Activated CD8-positive, alpha-beta memory T cell treated with anti-CD3 and anti-CD28 coated beads for 48 hours (primary cell): ENCODE results near the gene FAM170B.

Experiments
- DNase-seq, 3 experiments: peaks; one replicate each; pipeline ENCODE4 v3.0.0-alpha.2; 2020; ENCODE audit warnings: low read depth in 2 of 3, low spot score in 2 of 3

Gene FAM170B

GRCh38 chr10:49152663-49153062 is 18.8 kb upstream of the FAM170B start:
- no peak for DNase-seq

- no peak for DNase-seq
Observed at GRCh38 chr10:49152037-49152436, 18.2 kb upstream of the FAM170B start.

DNA sequence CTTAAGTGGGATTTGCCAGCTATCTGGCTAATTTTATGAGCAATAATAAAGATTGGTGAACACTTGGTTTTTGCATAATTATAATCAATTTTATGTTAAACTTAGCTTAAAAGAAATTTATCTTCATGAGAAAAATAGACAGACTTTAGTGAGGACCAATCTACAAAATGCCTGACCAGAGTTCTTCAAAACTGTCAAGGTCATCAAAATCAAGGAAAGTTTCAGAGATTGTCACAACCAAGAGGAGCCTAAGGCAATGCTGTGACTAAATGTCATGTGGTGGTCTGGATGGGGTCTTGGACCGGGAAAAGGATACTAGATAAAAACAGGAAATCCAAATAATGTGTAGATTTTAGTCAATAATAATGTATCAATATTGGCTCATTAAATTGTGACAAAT is 17.7 kb upstream of the FAM170B start:
- DNase-seq: no peak

GRCh38 chr10:49151025-49151445 is 17.2 kb upstream of the FAM170B start:
- no peak for DNase-seq

- DNase-seq: no peak
Observed at GRCh38 chr10:49150426-49150825, 16.6 kb upstream of the FAM170B start.

DNA sequence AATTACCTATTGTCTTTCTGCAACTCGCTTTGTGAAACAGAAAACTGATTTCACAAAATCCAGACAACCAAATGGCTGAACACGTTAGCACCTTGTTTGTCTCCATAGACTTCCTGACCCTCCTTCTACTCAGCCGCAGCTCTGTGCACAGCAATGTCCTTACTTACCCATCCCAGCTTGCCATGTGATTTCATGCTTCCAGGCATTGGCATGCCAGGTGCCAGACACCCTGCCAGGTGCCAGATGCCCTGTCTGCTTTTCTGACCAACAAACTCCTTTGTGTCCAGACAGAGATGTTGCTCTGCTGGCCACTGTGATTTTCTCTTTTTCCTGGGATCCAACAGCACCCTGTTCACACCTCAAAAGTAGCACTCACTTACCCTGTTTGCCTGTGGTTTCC is 16.1 kb upstream of the FAM170B start:
- no peak for DNase-seq

DNA sequence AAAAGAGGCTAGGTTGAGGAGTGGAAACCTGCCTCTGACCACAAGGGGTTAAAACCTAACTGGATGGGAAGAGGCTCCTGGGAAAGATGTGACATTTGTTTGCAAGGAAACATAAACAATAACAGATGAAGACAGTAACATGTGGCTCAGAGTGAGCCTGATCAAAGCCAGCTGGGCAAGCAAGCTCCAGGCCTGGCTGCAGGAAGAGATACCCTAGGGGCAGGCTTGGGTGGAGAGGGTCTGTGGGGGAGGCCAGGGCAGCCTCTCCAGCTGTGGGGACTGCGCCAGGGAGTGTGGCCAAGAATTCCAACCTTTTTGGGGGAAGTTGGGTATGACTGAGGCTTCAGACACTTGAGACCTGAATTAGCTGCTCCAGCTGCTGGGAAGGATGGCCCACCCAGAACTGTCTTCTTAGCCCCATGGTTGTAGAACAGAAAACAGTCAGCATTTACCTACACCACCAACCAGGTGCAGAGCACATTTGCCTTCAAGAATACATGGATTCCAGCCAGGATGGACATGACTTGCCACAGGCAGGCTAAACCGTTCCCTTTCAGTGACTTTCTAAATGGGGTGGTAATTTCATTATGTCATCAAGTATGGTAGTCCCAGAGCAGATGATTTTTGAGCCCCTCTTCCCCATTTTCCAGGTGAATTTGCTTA is 10.4 kb upstream of the FAM170B start:
- DNase-seq: no peak

DNA sequence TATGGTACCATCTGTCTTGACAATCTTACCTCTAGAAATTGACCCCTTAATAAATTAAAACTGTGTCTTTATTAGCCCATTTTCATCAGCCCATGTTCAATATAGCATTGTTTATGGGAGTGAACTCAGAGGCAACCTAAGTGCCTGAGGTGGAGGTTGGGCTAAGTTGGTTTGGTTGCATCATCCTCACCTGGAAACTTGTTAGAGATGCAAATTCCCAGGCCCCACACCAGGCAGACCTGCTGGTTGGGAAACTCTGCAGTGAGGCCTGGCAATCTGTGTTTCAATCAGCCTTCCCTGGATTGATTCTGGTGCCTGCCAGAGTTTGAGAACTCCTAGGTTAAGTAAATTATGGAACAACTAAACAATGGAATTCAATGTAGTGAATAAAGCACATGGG is 9.4 kb upstream of the FAM170B start:
- DNase-seq: no peak

DNA sequence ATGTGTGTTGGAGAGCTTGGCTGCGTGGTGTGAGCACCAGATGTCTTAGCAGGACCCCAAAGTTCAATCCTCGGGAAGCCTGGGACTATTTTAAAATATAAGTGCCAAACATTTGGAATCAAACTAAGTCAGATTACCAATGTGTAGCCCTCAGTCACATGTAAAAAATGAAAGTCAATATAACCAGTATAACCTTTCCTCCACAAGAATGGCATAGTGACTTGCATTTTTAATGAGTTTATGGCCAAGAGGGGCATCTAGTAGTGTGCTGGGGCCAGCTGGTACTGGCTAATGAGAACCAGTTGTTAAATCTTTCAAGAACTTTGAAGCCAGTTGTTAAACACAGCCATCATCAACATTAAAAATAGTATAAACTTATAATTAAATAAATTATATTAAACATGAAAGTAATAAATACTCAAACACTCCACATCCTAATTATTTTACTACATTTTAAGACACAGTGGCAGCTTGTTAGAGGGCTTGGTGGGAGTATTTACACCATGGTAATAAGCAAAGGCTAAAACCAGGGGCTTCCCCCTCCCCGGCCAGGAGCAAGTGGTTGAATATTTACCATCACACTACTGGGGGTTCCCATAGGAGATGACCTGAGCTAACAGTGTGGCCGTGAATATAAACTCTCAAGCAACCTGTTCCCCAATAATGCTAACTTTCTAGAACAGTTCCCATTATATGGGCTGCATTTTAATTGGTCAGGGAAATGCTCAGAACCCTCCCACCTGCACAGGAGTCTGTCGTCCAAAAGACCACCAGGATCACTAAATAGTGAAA is 7.9 kb upstream of the FAM170B start:
- no peak for DNase-seq

DNA sequence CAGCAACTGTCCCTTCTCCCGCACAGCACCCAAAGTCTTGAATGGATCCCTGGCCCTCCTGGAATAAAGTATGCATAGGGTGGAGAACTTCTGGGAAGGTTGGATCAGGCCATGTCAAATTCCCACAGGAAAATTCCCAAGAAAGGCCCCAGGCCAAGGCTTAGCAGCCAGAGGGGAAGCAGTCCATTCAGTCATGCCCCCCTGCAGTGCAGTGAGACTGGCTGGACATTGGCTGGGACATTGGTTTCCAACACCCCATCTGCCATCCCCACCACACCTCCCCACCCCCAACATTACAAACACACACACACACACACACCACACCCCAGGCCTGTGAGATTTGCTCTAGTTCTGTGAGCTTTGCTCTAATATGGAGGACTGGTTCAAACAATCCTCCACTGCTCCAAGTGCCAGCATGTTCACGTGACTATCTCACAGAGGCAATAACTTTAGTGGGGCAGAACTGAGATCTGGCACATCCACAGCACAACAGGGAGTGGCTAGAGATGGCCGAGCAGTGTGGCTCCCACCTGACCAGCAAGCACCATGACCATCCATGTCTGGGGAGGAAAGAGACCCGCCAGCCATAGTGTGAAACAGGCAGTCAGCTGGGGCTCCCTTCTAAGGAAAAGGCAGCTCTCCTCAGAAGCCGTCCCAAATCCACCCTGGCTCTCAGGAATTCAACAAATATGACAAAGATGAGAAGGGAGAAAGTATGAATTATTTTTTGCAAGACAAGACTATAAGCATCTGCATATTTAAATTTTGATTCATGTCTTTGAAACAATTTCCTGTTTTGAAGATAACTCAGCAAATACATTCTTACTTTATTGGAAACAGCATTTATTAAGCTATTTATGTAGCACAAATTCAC is 6.7 kb upstream of the FAM170B start:
- no peak for DNase-seq

GRCh38 chr10:49139846-49140195 is 6.0 kb upstream of the FAM170B start:
- DNase-seq: no peak

DNA sequence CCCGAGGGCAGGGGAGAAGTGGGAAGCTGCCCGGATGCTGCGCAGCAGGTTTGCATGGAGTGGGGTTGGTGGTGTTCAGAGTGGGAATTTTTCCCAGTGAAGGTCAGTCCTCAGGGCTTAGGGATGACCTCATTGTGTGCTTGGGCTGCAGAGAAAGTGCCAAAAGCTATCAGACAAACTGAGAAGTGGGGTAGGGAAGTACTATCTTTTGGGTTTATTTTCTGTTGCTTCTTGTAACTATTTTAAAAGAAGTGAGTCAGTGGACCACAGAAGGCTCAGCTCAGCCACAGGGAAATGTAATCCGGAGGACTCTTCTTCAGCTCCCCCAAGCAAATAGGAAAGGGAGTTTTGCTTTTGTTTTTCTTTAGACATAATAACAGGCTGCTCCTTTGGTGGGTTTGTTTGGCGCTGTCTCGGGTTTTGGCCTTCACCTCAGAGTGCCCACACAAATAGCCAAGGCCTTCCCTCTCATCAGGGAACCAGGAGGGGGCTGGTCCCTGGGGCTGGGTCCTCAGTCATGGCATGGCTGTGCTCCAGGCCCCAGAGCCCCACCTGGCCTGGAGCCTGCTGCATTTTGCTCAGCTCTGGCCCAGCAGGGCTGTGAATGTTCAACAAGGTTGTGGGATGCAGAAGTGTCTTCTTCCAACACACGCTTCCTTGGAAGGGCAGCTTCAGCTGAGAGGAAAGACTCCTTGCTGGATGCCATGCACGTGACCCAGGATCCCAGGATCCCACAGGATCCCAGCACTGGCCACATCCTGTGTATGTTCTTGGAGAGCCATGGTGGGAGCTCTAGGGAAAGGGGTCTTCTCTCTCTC is 5.4 kb upstream of the FAM170B start:
- DNase-seq: no peak

GRCh38 chr10:49138361-49138891 is 4.6 kb upstream of the FAM170B start:
- no peak for DNase-seq

DNA sequence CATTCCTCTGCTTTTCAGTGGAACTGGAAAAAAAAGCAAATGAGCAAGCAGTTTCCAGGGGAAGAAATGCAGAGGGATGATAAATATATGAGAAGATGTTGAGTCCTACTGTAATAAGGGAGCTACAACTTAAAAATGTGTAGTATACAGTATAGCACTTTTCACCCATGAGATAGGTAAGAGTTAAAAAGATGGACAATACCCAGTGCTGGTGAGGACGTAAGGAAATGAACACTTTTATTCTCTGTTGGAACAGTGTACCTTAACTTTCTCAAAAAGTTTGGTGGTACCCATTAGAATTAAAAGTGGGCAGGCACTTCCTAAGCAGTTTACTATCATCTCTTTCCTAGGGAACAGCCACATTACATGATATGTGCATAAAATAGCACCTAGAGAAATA is 2.7 kb upstream of the FAM170B start:
- no peak for DNase-seq

DNA sequence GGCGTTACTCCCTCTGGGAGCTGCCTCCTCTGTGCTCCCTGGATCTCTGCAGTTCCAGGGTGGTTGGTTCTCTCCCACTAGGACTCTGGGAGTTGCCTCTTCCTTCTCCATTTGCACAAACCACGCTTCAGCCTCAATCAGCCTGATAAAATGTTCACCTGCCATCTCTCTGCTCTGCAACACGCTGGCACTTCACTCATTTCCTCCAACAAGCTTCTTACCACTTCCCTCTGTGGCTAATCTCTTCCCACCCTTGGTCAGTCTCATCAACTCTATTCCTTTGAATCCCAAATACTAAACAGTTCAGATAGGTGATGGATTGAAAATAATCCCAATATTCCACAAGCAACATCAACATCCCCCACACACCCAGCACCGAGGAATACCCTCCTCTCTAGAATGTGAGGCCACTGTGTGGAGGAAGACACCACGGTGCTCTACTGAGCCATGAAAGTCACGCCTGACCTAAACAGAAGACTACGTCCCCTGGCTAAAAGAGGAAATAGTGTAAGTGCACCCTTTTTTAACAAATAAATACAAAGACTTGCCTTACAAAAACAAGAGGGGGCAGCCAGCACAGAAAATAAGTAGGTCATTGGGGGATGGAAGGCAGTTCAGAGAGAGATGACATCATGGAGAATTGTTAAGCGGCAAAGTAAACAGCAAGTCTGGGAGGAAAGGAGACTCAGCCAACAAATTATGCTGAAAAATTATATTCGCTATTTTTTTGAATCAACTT is 1.9 kb upstream of the FAM170B start:
- no peak for DNase-seq

DNA sequence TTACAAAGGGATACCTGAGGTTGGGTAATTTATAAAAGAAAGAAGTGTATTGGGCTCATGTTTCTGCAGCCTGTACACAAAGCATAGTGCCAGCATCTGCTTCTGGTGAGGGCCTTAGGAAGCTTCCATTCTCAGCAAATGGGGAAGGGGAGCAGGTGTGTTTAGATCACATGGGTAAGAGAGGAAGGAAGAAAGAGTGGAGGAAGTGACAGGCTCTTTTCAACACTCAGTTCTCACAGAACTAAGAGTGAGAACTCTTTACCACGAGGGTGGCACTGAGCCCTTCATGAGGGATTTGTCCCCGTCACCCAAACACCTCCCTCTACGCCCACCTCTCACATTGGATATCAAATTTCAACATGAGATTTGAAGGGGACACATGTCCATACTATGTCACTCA is 506 bp upstream of the FAM170B start:
- DNase-seq: no peak

DNA sequence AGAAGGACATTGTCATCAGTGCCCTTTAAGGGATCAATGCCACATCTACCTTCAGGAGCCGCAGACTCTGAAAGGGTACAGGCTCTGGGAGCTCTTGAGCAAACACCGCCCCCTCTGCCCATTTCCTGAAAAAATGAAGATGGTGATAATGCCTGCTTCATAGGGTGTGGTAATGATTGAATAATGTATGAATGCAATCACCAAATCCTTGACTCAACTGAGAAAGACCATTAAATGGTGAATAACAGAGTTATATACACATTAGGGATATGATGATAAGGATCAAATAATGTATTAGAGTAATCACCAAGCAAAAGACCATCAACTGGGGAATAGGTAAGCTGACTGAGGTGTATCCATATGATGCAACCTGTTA is 1.5 kb downstream of the FAM170B start:
- DNase-seq: no peak

DNA sequence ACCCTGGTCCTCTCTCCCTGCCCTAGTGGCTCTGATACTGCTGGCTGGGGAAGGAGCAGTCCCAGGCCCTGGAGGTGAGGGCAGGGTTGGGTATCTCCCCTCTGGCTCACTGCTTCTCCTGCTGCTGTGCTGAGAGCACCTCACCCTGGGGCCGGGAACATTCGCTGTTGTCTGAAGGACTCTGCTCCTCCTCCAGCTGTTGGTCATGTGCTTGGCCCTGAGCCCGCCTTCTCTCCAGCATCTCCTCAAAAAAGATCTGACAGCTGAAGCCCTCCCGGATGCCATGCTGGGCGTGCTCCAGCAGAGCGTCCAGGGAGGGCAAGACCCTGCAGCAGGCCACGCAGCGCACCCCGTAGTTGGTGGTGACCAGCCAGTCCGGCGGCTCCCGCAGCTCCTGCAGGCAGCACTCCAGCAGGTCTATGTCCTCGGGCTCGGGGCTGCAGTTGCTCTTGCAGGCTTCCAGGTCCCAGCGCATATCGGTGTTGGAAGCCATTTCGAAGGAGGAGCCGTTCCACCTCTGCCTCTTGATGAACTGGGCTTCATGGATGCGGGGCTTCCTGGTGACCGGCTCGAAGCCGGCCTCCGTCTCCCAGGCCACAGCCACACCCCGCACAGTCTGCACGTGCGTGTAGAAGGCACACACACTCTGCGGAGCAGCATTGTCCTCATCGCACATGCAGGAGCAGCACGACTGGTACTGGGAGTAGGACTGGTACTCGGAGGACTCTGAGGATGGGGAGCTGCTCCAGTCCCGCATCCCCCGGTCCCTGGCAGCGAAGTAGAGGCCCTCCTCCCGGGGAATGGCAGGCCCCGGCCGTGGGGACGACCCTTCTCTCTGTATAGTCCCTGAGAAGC is 2.1 kb downstream of the FAM170B start:
- no peak for DNase-seq

DNA sequence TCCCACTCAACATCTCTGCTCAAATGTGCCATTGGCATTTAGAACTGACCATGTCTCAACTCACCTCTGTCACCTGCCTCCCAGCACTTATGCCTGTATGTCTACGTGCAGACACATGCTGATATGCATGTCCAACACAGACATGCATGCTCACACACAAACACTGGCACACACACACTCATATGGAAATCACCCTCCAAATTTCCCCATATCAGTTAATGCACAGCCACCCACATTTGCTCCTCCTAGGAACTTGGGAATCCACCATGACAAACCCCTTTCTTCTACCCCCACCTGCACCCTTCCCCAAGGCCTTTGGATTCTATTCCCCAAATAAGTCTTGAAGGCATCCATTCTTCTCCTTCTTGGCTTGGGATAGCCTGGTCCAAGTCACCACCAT is 4.4 kb downstream of the FAM170B start:
- no peak for DNase-seq
